HG03439 (cell line): ENCODE measurements around the gene HTR3E.

Source experiments
- ATAC-seq: cut with Tn5 transposase; IDR thresholded peaks from one replicate; pipeline ENCODE4 v1.9.1; 2021; ENCODE audit warnings: mild to moderate bottlenecking, moderate library complexity; ENCODE audit not compliant: unreplicated experiment

HTR3E gene

DNA sequence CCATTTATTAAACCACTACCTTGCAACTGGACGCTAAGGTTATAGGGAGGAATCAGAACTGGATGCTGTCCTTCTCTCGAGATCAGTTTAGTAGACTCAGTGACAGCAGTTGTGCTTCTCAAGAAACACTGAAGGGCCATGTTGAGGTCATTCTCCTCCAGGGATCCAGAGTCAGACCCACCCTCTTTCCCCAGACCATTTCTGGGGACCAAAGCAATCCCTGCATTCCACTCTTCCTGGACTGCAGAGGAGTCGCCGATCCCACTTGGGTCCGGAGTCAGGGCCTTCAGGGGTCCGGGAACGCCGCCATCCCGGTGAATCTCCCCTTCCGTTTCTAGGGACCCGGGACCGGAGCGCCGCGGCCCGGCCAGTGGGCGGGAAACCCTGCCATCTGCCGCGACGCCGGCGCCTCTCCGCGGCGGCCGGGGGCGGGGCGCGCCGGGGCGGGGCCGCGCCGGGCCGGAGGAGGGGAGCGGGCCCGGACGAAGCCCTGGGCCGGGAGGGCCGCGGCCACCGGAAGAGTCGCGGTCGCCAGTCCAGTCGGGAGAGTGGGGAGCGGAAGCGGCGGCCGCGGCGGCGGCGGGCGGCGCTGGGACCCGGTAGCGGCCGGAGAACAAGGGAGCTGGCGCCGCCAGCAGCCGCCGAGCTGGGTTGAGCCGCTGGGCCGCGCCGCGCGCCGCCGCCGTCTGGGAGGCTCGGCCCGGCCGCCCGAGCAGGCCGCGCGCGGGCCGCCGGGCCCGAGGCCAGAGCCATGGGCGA, 58.2 kb downstream of the HTR3E start, which contains the start of gene DVL3:
DVL3 (plus strand) TSS at position 493 of the 759 bp plus-strand sequence; CDS start at position 752, 259 bp downstream.
- ATAC-seq = peak; percentile 60

DNA sequence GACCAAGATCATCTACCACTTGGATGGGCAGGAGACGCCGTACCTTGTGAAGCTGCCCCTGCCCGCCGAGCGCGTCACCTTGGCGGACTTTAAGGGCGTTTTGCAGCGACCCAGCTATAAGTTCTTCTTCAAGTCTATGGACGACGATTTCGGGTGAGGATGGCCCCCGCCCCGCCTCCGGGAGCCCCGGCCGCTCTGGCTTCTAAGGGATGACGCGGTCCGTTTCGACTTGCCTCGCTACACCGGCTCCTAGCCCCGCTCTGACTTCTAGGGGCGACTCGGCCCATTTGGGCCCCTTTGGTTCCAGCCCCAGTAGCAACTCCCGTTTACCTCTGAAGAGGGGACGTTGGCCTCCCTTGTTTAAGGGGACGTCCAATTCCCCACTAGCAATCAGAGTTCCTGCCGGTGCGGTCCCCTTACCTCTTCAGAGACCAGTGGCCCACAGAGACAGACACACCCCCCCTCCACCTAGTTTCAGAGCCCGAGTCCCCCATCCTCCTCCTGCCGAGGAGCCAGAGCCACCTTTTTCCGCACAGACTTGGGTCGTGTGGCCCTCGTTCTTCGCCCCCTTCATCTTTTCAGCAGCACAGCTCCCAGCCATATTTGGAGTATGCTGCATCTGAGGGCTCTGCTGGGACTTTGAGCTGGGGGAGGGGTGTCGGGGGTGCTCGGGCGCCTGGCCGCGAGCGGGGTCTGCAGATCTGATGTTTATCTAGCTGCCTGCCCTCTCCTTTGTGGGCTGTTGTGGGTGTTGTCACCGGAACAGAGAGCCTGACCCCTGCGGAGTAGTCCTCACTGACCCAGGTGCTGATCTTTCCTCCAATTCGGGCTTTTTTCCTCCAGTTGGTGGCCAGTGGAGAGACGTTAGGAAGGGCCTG, 59.0 kb downstream of the HTR3E start:
- ATAC-seq = peak; percentile 42

DNA sequence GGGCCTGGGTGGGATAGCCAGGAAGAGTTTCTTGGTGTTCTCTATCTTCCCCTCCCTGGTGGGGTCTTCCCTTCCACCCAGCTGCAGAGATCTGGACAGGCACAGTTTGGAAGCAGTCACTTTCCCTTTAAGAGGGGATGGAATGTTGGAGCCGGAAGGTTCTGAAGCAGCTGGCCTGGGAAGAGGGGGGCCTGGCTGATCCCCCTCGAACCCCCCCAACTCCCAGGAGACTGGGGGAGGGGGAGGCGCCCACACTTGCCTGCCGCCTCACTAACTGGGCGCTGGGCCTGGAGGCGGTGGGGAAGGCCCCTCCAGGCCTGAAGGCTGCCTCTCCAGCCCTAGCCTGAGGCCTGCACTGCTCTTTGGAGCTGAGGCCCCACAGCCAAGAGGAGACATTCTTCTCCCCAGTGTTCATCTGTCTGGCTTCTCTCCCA, 59.7 kb downstream of the HTR3E start:
- ATAC-seq = no peak
